ENCODE results near the gene RBMXL2.

DNA sequence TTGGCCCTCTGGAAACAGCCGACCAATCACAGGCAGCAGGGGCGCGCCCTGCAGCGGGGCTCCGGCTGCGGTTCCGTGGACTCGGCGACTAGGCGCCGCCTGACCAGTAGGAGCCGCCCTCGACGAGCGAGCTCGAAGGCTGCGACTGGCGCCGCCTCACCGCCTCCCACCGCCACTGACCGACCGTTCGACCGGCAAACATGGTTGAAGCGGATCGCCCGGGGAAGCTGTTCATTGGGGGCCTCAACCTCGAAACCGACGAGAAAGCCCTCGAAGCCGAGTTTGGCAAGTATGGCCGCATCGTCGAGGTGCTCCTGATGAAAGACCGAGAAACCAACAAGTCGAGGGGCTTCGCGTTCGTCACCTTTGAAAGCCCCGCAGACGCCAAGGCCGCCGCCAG, at the start of gene RBMXL2:
- TF ChIP-seq CTCF (conservative IDR thresholded peaks at IDR 0.05): peak; percentile 20
- TF ChIP-seq ZFX (IDR thresholded peaks at IDR 0.05): no peak

Measured in C4-2B (cell line).